Adrenal gland (tissue), 12 donors: Measurements from ENCODE around the gene CYP1A2. TPM values are rescaled to one million over a fixed set of nuclear protein-coding genes. Genes with fewer than 3 reads are reported as not detected.

Source experiments
- DNase-seq, 7 donors: peaks; one replicate each; pipeline ENCODE4 v3.0.0-alpha.2; 2019 to 2020
- H3K27ac ChIP-seq, 5 donors: fragments of 200-600 bp; sonication (generic) in 4 of 5; 1 replicate in 3 of 5; 2 replicates in 2 of 5; pipeline versions ENCODE4 v1.5.1 to v1.8.0; 2016 to 2020; ENCODE audit warnings: mild to moderate bottlenecking in 1 of 5
- H3K27me3 ChIP-seq: fragments of 200-600 bp; 2 replicates; pipeline ENCODE4 v1.8.0; 2021
- H3K36me3 ChIP-seq, 2 donors: fragments of 200-600 bp; replicated peaks in 1 of 2; 1 replicate in 1 of 2; 2 replicates in 1 of 2; pipeline versions ENCODE4 v1.5.1 to v1.8.0; 2018 to 2022
- H3K4me1 ChIP-seq, 2 donors: fragments of 200-600 bp; replicated peaks in 1 of 2; 1 replicate in 1 of 2; 2 replicates in 1 of 2; pipeline versions ENCODE4 v1.5.1 to v1.8.0; 2018 to 2021
- H3K4me3 ChIP-seq, 4 donors: fragments of 200-600 bp; sonication (generic) in 3 of 4; one replicate each; pipeline ENCODE4 v1.5.1; 2016 to 2018
- H3K9me3 ChIP-seq, 3 donors: fragments of 200-600 bp; sonication (generic) in 1 of 3; replicated peaks in 1 of 3; 1 replicate in 2 of 3; 2 replicates in 1 of 3; pipeline versions ENCODE4 v1.5.1 to v1.8.0; 2016 to 2021
- CTCF ChIP-seq, 6 experiments: fragments of 450-650 bp in 4 of 6; fragments of 200-600 bp in 2 of 6; sonication (generic) in 1 of 6; IDR thresholded peaks; 1 replicate in 5 of 6; 2 replicates in 1 of 6; pipeline versions ENCODE4 v1.5.1 to v1.8.0; 2016 to 2021; ENCODE audit warnings: antibody characterized with exemption in 6 of 6, mild to moderate bottlenecking in 2 of 6, moderate library complexity in 1 of 6
- POLR2A ChIP-seq, 2 donors: fragments of 450-650 bp; IDR thresholded peaks; one replicate each; pipeline ENCODE4 v1.6.1; 2017; ENCODE audit warnings: antibody characterized with exemption in 2 of 2, mild to moderate bottlenecking in 2 of 2, moderate library complexity in 1 of 2
- WGBS, 4 donors: extraction: QIAGEN DNeasy Blood & Tissue Kit in 2 of 4; methylation state at CpG; one replicate each; pipeline versions ENCODE4 v1.1.5 to v1.1.7; 2013 to 2017; 5-methylcytosine and 5-hydroxymethylcytosine counted together
- intact Hi-C, 2 donors: fragments of 100-400 bp; cut with DNase I; formaldehyde crosslinking; loops; one replicate each; pipeline versions ENCODE4 v1.14.1 to v1.15.0; 2022 to 2023
- polyA plus RNA-seq, 3 donors: library from polyadenylated mRNA; stranded (reverse); fragments of 200-250 nt in 2 of 3; fragments of 350-450 nt in 1 of 3; fragmentation: Illumina TruSeq in 1 of 3; extraction: RNeasy Lipid Tissue Mini Kit (QIAGEN cat#74804) in 1 of 3; gene quantifications; one replicate each; pipeline ENCODE4 v1.2.3, GENCODE V29; 2013 to 2014
- total RNA-seq, 9 donors: library from RNA; depleted of rRNA in 4 of 9; stranded (reverse); fragments of >200 nt in 4 of 9; fragments of 120-200 nt in 1 of 9; fragmentation: NEBNext Ultra II Directional in 1 of 9; extraction: Animal tissue kit (Norgen Biotek cat#: 25700) in 1 of 9; gene quantifications; one replicate each; pipeline versions ENCODE4 v1.1.0 to v1.2.4, GENCODE V29; 2013 to 2023
- donor health status: healthy with polysubstance abuse.
- donor health status: Bipolar disorder and iron deficiency.
- donor health status: DM: yes; HTN: yes; CAD: no.
- donor health status: DM: no; HTN: no; CAD: no.
- donor health status: DM: no; HTN: no; CAD: no.
- donor health status: DM: yes; HTN: yes; CAD: no.

CYP1A2 gene
- total and polyA plus RNA-seq, 12 donors = not detected

GRCh38 chr15:74781431-74782258 lies 33.0 kb downstream of the CYP1A2 start, which contains the start of gene CSK:
Gene CSK, plus strand, starts transcription at chr15:74782080. Its CDS starts 16,218 bp downstream, at chr15:74798298.
- Histone ChIP-seq H3K4me3 (peak within 1 kb of the TSS; percentile 0 to 93 (median 78)), H3K4me1 (peaks cover 22 to 59% of the 10 kb centered on the region in 2 donors), H3K27ac (peak within 1 kb of the TSS in 4 of 5 donors; percentile 46 to 96 (median 68)), H3K27me3 (no peaks in the 10 kb centered on the region), H3K36me3 (no peaks in the 10 kb centered on the region), H3K9me3 (no peaks in the 10 kb centered on the region)
- TF ChIP-seq POLR2A (IDR thresholded peaks at IDR 0.05) = peak; percentile 53 to 54
- peak in 5 of 6 experiments; percentile 33 to 82 (median 48) for TF ChIP-seq CTCF (IDR thresholded peaks at IDR 0.05)
- intact Hi-C loops = no loop called here
- WGBS, 4 donors = 1 to 3% (median 1%) methylated on average over 17 to 73 of the region's 74 CpGs
- DNase-seq = peak in 6 of 7 donors; percentile 65 to 82 (median 68)

GRCh38 chr15:74782259-74783071 lies 33.8 kb downstream of the CYP1A2 start:
- 0 to 1% (median 0%) methylated on average over 19 to 71 of the region's 72 CpGs for WGBS, 4 donors
- DNase-seq = peak in 1 of 7 donors; percentile 33

GRCh38 chr15:74783072-74783807 lies 34.6 kb downstream of the CYP1A2 start:
- H3K4me1 ChIP-seq = peaks cover 24 to 69% of the 10 kb centered on the region in 2 donors
- no peaks in the 10 kb centered on the region for H3K36me3 ChIP-seq
- H3K9me3 ChIP-seq = no peaks in the 10 kb centered on the region
- peak in 1 of 7 donors; percentile 25 for DNase-seq
- TF ChIP-seq POLR2A (IDR thresholded peaks at IDR 0.05) (no peak), CTCF (IDR thresholded peaks at IDR 0.05) (no peak)
- H3K27ac ChIP-seq = peak overlapping the region in 4 of 5 donors; percentile 46 to 96 (median 68)
- no peaks in the 10 kb centered on the region for H3K27me3 ChIP-seq
- 6 to 11% (median 9%) methylated on average over 7 to 13 of the region's 13 CpGs for WGBS, 4 donors
- intact Hi-C loops = no loop called here
- H3K4me3 ChIP-seq = peak overlapping the region; percentile 0 to 93 (median 78)

More at GRCh38 chr15:74782259-74783071, 33.8 kb downstream of the CYP1A2 start:
- H3K27me3 ChIP-seq = no peaks in the 10 kb centered on the region
- H3K36me3 ChIP-seq = no peaks in the 10 kb centered on the region
- intact Hi-C loops = no loop called here
- H3K4me3 ChIP-seq = peak overlapping the region; percentile 0 to 93 (median 78)
- peaks cover 24 to 61% of the 10 kb centered on the region in 2 donors for H3K4me1 ChIP-seq
- TF ChIP-seq CTCF (IDR thresholded peaks at IDR 0.05) = no peak
- TF ChIP-seq POLR2A (IDR thresholded peaks at IDR 0.05) = no peak
- peak overlapping the region in 4 of 5 donors; percentile 46 to 96 (median 68) for H3K27ac ChIP-seq
- H3K9me3 ChIP-seq = no peaks in the 10 kb centered on the region
